Muscle layer of colon (tissue), 2 donors: ENCODE results near the gene CCT2.
"Not testable (repeated sequence)": the region's sequence is repeated elsewhere in the genome, so short reads cannot be mapped to it uniquely, and the experiment has no call there.

Source experiments
- H3K27ac ChIP-seq: one replicate; pipeline ENCODE4 v1.7.0; 2013; ENCODE audit warnings: low read depth, mild to moderate bottlenecking, low read length, moderate library complexity
- H3K27me3 ChIP-seq, 2 donors: one replicate each; pipeline ENCODE4 v1.7.0; 2013; ENCODE audit warnings: low read length in 2 of 2, mild to moderate bottlenecking in 2 of 2; ENCODE audit not compliant: insufficient read depth in 2 of 2, control insufficient read depth in 1 of 2
- H3K36me3 ChIP-seq: one replicate; pipeline ENCODE4 v1.7.0; 2013; ENCODE audit warnings: mild to moderate bottlenecking, low read length; ENCODE audit not compliant: insufficient read depth
- H3K4me1 ChIP-seq: one replicate; pipeline ENCODE4 v1.7.0; 2013; ENCODE audit warnings: mild to moderate bottlenecking, low read length; ENCODE audit not compliant: insufficient read depth
- H3K4me3 ChIP-seq, 2 donors: one replicate each; pipeline ENCODE4 v1.7.0; 2013; ENCODE audit warnings: low read length in 2 of 2, low read depth in 1 of 2, mild to moderate bottlenecking in 1 of 2, moderate library complexity in 1 of 2
- H3K9ac ChIP-seq: one replicate; pipeline ENCODE4 v1.7.0; 2013; ENCODE audit warnings: low read length
- H3K9me3 ChIP-seq: one replicate; pipeline ENCODE4 v1.7.0; 2013; ENCODE audit warnings: mild to moderate bottlenecking, low read length
- donor health status: abdominal sarcoma.
- donor health status: Adenocarcinoma of cecum.

Gene CCT2

DNA sequence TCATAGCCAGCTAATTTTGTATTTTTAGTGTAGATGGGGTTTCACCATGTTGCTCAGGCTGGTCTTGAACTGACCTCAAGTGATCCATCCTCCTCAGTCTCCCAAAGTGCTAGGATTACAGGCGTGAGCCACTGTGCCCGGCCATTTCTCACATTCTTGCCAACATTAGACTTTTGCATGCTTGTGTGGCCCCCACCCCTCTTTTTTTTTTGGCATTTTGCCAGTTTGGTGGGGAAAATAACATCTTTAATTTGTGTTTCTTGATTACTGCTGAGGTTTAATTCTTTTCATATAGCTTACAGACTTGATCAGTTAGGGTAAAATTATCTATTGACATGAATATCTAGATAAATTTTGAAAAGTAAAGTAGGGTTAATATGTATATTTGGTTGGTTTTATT lies 3.8 kb downstream of the CCT2 start:
- Histone ChIP-seq H3K27ac (no peak overlapping the region), H3K36me3 (peaks cover 65% of the 10 kb centered on the region), H3K9me3 (no peaks in the 10 kb centered on the region), H3K27me3 (no peaks in the 10 kb centered on the region), H3K4me1 (peaks cover 7% of the 10 kb centered on the region), H3K4me3 (no peak overlapping the region), H3K9ac (no peak overlapping the region)

DNA sequence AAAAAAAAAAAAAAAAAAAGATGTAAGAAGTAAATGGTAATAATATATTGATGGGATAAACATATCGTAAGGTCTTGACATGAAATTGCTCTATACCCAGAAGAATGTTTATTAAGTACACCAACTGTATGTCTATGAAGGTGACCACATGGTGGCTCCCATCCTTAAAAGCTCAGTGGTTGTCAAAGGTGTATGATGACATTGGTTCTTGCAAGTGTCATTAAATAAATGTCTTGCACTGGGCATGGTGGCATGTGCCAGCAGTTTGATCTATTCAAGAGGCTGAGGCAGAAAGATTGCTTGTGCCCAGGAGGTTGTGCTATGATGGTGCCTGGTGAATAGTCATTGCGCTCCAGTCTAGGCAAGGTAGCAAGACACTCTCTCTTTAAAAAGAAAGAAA lies 10.4 kb downstream of the CCT2 start:
- Histone ChIP-seq H3K4me1 (no peaks in the 10 kb centered on the region), H3K36me3 (peaks cover 64% of the 10 kb centered on the region), H3K9me3 (no peaks in the 10 kb centered on the region), H3K27me3 (no peaks in the 10 kb centered on the region), H3K9ac (no peak overlapping the region), H3K27ac (no peak overlapping the region), H3K4me3 (no peak overlapping the region)

DNA sequence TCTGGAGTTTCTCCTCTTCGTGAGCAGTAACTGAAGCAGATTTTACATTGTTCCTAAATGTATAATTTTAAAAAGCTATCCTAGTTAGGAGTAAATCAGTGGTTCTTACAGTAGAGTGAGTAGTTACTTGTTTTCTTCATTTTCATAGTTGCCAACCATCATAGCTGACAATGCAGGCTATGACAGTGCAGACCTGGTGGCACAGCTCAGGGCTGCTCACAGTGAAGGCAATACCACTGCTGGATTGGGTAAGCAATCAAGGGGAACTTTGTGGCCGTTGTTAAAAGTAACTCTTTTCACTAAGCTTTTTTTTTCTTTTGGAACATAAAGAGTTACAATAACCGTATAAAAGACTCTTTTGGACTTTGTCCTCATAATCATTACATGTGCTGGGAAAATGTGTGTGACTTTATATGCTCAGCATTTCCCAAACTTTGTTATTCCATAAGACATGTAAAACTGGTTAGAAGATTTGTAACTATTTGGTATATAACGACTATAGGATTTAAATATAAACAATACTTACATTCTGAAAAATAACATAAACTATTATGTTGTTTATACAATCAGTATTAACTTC lies 13.0 kb downstream of the CCT2 start:
- Histone ChIP-seq H3K27ac (no peak overlapping the region), H3K4me1 (no peaks in the 10 kb centered on the region), H3K9ac (no peak overlapping the region), H3K36me3 (peaks cover 52% of the 10 kb centered on the region), H3K4me3 (no peak overlapping the region), H3K9me3 (no peaks in the 10 kb centered on the region), H3K27me3 (no peaks in the 10 kb centered on the region)

DNA sequence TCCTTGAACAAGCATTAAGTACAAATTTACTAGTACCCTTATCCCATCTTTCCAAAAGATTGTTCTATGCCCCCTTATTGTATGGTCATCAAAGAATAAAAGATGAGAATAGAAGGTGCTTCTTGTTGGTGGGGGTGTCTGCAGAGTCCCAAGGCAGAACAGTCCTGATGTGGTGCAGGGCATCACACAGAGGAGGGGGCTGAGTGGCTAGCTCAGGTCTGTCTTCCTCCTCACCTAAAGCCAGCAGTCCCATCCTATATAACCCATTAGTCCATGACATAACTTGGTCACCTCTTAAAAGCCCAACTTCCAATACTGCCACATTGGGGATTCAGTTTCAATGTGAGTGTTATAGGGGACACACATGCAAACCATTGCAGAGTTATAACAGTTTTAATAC lies 15.5 kb downstream of the CCT2 start:
- Histone ChIP-seq H3K4me3 (no peak overlapping the region), H3K36me3 (peaks cover 48% of the 10 kb centered on the region)

DNA sequence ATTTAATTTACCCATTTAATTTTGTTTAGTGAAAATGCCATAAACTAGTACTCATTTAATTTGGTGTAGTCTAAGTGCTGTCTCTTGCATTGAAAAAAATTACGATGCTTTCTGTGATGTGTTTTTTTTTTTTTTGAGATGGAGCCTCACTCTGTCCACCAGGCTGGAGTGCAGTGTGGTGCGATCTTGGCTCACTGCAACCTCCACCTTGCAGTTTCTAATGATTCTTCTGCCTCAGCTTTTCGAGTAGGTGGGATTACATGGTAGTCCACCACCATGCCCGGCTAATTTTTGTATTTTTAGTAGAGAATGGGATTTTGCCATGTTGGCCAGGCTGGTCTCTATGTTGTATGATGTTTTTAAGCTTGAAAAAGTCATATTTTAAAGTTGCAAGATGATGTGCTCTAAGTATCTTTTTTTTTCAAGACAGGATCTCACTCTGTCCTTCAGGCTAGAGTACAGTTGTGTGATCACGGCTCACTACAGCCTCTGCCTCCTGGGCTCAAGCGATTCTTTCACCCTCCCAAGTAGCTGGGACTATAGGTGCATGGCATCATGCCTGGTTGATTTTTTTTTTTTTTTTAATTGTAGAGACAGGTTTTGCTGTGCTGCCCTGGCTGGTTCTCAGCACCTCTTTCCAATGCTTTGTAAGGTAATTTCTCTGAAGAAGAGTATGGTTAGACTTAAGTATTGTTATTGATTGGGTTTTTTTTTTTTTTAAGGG lies 16.9 kb downstream of the CCT2 start:
- Histone ChIP-seq H3K4me3 (no peak overlapping the region), H3K9me3 (no peaks in the 10 kb centered on the region), H3K27ac (no peak overlapping the region), H3K9ac (no peak overlapping the region), H3K36me3 (peaks cover 39% of the 10 kb centered on the region), H3K4me1 (no peaks in the 10 kb centered on the region), H3K27me3 (no peaks in the 10 kb centered on the region)

More for the DNA sequence above, 15.5 kb downstream of the CCT2 start:
- Histone ChIP-seq H3K9me3 (no peaks in the 10 kb centered on the region), H3K27ac (no peak overlapping the region), H3K4me1 (no peaks in the 10 kb centered on the region), H3K27me3 (no peaks in the 10 kb centered on the region), H3K9ac (no peak overlapping the region)

DNA sequence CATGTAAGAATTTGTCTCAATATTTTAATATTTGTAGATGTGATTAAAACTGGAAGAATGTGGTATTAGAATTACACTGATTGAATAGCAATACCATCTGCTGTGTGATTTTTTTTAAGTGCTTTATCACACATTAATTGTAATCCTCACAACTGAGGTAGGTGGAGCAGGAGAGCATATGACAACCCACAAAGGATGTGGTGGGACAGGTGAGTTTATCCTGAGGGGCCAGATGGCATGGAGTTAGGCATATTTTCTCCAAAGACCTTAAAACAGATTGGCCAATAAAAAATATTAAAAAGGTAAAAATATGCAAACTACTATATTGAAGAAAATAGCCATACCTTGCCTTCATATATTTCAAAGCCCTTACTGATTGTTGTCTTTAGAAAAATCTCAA lies 17.7 kb downstream of the CCT2 start:
- no peak overlapping the region for H3K9ac ChIP-seq
- no peaks in the 10 kb centered on the region for H3K4me1 ChIP-seq
- H3K27me3 ChIP-seq = no peaks in the 10 kb centered on the region
- H3K4me3 ChIP-seq = no peak overlapping the region
- H3K36me3 ChIP-seq = peaks cover 31% of the 10 kb centered on the region
- H3K9me3 ChIP-seq = no peaks in the 10 kb centered on the region
- no peak overlapping the region for H3K27ac ChIP-seq

DNA sequence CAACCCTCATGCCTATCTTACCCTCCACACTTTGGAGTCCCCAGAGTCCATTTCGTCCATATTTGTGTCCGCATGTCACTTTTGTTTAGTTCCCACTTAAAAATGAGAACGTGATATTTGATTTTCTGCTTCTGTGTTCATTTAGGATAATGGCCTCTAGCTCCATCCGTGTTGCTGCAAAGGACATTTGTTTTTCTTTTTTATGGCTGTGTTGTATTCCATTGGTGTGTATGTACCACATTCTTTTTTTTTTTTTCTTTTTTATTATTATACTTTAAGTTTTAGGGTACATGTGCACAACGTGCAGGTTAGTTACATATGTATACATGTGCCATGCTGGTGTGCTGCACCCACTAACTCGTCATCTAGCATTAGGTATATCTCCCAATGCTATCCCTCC lies 18.3 kb downstream of the CCT2 start:
- H3K27me3 ChIP-seq, H3K9ac ChIP-seq, H3K4me3 ChIP-seq, H3K4me1 ChIP-seq, H3K27ac ChIP-seq, H3K9me3 ChIP-seq: not testable (repeated sequence)
- H3K36me3 ChIP-seq = peaks cover 27% of the 10 kb centered on the region

DNA sequence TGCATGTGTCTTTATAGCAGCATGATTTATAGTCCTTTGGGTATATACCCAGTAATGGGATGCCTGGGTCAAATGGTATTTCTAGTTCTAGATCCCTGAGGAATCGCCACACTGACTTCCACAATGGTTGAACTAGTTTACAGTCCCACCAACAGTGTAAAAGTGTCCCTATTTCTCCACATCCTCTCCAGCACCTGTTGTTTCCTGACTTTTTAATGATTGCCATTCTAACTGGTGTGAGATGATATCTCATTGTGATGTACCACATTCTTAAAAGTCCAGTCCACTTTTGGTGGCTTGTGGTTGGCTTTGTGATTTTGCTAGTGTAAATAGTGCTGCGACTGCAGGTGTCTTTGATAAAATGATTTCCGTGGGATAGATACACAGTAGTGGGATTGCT lies 19.0 kb downstream of the CCT2 start:
- not testable (repeated sequence) for H3K9me3 ChIP-seq, H3K27me3 ChIP-seq, H3K4me3 ChIP-seq, H3K4me1 ChIP-seq, H3K9ac ChIP-seq, H3K27ac ChIP-seq
- H3K36me3 ChIP-seq = peaks cover 27% of the 10 kb centered on the region

DNA sequence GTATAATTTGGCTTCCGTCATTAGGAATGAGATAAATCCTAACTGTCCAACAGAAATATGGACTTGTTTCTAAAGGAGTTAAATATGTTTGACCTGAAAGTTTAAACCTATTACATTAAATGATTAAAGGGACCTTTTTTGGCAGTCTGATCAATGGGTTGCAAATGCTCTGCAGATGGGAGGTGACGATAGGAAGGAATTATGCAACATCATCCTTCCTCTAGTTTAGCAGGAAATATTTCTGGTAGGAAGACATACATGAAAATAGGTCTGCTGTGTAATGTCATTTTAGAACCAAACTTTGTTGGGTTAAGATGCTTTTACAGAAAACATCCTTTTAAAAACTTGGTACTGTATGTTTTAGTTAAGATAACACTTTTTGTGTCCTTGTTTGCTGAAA lies 22.9 kb downstream of the CCT2 start:
- H3K9ac ChIP-seq = no peak overlapping the region
- peaks cover 4% of the 10 kb centered on the region for H3K36me3 ChIP-seq
- no peak overlapping the region for H3K27ac ChIP-seq
- H3K9me3 ChIP-seq = no peaks in the 10 kb centered on the region
- H3K4me3 ChIP-seq = no peak overlapping the region
- H3K27me3 ChIP-seq = no peaks in the 10 kb centered on the region
- no peaks in the 10 kb centered on the region for H3K4me1 ChIP-seq

DNA sequence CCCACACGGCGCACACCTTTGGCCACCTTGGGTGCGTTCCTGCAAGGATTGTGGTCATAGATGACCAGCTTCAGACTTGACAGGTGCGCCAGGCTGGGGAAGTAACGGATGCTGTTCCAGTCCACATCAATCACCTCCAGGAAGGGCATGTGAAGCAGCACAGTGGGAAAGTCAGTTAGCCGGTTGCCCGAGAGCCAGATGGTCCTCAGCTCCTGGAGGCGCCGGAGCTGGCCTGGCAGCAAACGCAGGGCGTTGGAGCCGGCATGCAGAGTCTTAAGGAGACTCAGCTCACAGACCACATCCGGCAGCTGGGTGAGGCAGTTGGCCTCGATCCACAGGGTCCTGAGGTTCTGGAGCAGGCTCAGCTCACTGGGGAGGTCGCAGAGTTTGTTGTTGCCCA lies 24.9 kb downstream of the CCT2 start:
- H3K4me1 ChIP-seq = no peaks in the 10 kb centered on the region
- H3K9ac ChIP-seq = no peak overlapping the region
- H3K4me3 ChIP-seq = no peak overlapping the region
- no peak overlapping the region for H3K27ac ChIP-seq
- H3K36me3 ChIP-seq = no peaks in the 10 kb centered on the region
- no peaks in the 10 kb centered on the region for H3K9me3 ChIP-seq
- no peaks in the 10 kb centered on the region for H3K27me3 ChIP-seq

DNA sequence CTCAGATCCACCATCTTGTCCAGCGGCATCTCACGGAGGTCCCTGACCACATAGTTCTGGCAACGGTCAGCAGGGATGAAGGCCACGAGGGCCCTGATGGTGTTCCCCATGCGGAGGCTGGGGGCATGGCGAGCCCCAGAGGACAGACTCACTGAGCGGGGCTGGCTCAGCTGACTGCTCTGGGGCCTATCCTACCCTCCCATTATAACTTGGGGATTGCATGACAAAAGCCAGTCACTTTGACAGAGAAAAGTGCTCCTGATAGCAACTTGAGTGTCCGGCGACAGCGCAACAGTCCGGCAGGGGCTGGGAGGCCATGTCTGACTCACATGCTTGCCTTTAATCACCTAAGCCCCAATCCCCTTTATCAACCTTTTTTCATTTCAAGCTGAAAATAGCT lies 25.5 kb downstream of the CCT2 start, which contains the start of gene LRRC10:
Gene LRRC10 (minus strand): TSS at position 179 of the 400 bp plus-strand sequence. CDS start 69 bp downstream, at position 110.
- H3K9ac ChIP-seq = no peak within 1 kb of the TSS
- no peaks in the 10 kb centered on the region for H3K9me3 ChIP-seq
- no peaks in the 10 kb centered on the region for H3K36me3 ChIP-seq
- no peaks in the 10 kb centered on the region for H3K4me1 ChIP-seq
- no peak within 1 kb of the TSS for H3K4me3 ChIP-seq
- no peak within 1 kb of the TSS for H3K27ac ChIP-seq
- H3K27me3 ChIP-seq = no peaks in the 10 kb centered on the region

DNA sequence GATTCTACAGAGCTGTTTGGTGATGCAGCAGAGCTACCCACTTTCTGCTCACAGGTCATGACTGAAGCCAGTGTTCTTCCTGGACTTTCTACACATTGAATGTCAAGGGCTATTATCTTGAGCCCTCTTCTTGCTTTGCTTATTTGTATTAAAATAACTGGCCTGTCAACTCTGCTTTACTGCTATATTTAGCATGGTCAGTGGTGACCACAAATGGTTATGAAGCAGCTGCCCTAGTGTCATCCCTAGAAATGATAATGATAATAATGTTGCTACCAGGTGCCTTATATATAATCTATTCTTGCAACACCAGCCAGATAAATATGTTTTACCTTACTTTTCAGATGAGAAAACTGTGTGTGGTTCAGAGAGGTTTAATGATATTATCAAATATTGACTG lies 28.1 kb downstream of the CCT2 start:
- H3K9ac ChIP-seq = no peak overlapping the region
- no peak overlapping the region for H3K4me3 ChIP-seq
- no peak overlapping the region for H3K27ac ChIP-seq
- no peaks in the 10 kb centered on the region for H3K9me3 ChIP-seq
- no peaks in the 10 kb centered on the region for H3K27me3 ChIP-seq
- H3K36me3 ChIP-seq = no peaks in the 10 kb centered on the region
- H3K4me1 ChIP-seq = no peaks in the 10 kb centered on the region
